GM19467 (cell line): ENCODE data around the gene RAB30.

Experiments
- ATAC-seq: cut with Tn5 transposase; IDR thresholded peaks from one replicate; pipeline ENCODE4 v1.9.1; 2021; ENCODE audit warnings: mild to moderate bottlenecking, moderate library complexity; ENCODE audit not compliant: unreplicated experiment

RAB30 gene

DNA sequence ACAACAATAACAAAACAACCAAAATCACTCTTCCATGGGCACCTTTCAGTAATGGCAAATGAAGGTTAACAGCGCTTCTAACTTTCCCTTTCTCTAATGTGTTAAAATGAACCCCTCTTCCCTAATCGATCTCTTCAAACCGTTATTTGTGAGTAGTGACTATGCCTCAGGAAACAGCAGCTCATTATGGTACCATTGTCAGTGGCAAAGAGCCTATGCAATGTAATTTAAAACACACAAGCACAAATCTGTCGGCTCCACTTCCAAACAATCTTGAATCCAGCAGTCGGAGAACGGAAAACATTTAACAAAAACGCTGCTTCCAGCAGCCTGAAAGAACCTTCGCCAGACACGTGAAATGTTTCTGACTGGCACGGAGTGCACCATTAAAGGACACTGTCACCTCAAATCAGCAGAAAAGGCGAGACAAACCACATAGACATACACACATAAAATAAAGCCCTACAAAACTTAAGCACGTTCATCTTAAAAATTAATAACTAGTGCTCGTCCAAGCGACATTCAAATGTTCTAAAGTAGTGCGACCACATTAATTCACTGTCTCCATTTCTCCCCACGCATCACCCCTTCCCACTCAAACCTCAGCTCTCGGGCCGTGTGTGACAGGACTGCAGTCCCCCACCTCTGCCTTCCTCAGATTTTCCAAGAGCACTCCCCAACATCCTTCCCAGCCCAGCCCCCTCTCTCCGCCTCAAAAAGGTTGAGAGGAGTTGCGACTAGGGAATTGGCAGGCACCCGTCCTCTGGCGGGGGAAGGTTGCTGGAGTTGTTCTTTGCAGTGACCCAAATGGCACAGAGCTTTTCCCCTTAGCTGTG is 748 bp downstream of the RAB30 start:
- ATAC-seq, result no peak

DNA sequence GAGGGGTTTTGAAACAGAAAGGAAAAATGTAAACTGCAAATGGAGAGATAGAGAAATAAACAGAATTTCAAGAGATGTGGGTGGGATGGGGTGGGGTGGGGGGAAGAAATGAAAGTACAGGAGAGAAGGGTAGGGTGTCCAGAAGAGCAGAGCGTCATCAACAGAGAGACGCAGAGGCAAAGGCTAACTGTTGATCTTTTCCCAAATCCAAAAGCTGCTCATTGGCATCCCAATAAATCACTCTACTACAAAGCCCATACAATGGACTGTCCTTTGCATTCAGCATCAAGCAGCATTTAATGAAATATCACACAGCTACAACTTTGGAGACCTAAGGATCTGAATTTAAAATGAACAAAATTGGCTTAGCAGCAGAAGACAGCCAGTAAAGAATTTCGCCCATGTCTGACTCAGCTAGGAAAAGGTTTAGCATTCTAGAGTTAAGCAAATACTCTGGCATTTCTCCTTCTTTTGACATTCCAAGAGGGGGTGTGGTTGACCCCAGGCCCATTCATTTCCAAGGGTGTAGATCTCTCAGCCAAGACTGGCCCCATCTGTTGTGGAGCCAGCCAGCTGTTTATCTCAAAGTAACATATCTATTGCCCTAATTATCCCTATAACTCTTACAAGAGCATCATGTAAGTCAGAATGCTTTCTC is 1.5 kb downstream of the RAB30 start:
- no peak for ATAC-seq

DNA sequence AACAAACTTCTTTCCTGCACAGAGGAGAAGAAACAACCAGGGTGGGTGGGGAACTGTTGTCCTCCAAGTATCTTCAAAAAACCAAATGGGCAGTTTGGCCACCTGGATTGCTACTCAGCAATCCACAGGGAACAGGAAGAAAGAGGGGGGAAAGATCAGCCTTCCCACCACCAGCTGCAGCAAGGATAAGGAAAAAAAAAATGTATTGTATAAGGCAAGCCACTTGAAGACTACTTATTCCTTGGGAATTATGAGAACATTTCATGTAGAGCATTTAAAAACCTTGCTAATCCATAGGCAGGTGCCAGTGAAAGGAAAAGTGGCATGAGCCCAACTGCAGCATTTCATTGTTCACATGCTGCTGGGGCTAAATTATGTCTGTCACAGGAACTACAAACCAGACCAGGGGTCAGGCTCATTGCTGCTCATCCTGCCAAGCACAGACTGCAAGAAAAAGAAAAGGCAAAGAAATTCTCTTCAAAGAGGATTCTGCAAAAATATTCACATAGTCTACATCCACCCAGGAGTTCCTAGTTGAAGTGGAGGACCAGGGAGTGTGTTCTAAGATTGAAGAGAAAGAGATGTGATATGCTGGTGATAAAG is 2.2 kb downstream of the RAB30 start:
- ATAC-seq, result no peak

DNA sequence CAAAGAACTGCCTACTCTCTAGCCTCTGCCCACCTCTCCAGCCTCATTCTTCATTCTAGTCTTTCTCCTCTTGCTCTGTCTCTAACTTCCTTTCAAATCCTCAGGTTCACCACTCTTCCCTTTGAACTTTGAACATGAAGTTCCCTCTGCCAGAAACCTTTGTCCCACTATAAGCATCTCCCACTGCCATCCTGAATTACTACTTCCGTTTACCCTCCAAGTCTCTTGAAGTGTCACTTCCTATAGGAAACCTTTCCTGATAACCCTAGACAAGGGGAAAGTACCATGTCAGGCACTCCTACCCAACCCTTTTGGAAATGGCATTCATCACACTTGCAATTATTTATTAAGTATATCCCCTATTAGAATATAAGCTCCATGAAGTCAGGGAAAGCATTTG is 3.1 kb downstream of the RAB30 start:
- ATAC-seq, result no peak

DNA sequence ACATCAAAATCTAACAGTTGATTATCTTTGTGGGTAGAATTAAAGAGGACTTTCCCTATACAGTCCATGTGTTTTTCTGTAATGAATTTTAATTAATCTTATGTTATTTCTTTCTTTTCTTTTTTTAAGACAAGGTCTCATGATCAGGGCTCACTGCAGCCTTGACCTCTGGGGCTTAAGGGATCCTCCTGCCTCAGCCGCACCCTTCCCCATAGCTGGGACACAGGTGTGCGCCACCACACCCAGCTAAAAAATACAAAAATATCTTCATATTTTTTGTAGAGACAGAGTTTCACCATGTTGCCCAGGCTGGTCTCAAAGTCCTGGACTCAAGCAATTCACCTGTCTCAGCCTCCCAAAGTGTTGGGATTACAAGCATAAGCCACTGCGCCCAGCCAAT is 7.7 kb downstream of the RAB30 start:
- no peak for ATAC-seq

DNA sequence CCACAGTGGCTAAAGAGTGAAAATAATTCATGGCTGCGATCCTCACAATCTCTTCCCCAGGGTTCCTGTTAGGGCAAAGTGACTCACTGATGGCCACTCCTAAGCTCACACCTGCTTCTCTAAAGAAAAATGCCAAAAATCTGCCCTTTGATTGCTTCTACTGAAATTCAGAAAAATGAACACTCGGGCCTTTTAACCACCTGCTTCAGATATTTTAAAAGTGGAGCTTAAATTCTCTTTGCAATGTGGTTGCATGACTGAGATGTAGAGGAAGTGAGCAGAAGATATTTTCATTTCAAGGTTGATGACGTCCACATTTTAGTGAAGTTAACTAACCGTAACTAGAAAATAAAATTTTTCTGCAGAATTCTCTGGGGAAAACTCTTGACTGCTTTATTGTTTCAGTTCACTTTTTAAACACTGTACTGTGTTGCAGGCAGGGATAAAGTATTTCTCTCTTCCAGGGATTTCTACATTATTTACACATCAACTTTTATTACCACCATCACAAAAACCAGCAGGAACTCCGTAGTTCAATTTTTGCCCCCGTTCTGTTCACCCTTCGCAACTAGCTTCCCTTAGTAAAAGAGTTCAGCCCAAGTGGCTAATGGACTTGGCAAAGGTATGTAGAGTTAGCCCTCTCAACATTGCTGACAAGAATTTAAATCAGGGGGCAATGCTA is 8.5 kb downstream of the RAB30 start:
- ATAC-seq, result peak; percentile 58

DNA sequence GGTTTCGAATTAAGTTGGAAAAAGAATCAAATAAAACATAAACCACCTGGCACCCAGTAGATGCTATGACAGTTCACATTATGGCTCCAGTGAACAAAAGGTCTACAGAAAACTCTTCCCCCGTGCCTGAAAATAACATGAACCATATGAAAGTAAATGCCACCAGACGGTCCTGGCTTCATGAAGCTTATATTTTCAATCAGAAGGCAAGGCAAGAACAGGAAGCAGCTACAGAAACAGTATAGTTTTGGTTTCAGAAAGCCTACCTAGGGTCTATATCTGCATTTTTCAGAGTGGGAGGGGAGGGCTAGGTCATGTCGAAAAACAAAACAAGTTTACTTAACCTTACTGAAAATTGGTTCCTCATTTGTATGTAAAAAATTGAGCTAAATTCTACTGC is 9.8 kb downstream of the RAB30 start:
- ATAC-seq, result peak; percentile 65

DNA sequence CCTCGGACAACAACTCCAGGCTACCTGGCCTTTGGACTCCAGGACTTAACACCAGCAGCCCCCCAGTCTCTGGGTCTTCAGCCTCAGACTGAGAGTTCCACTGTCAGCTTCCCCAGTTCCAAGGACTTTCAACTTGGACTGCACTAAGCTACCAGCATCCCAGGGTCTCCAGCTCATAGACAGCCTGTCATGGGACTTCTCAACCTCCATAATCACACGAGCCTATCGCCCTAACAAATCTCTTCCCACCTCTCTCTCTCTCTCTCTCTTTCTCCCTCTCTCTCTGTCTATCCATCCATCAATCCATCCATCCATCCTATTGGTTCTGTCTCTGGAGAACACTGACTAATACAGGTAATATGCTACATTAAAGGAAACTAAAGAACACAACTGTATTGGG is 10.7 kb downstream of the RAB30 start:
- no peak for ATAC-seq

DNA sequence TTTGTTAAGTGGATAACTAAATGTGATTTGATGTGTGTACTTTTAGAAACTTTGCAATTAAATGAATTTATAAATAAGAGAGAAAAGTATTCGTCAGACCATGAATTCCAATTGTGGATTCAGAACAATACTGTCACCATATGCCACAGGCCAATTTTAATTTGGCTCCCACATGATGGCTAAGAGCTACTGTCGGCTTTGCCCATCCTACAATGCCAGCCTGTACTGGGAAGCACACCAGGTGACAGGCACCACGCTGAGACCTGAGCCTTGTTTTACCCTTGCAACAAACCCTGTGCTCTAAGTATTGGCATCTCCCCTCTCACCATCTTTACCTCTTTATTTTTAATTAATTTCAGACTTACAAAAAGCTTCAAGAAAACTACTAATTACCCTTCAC is 14.0 kb downstream of the RAB30 start:
- ATAC-seq, result no peak

DNA sequence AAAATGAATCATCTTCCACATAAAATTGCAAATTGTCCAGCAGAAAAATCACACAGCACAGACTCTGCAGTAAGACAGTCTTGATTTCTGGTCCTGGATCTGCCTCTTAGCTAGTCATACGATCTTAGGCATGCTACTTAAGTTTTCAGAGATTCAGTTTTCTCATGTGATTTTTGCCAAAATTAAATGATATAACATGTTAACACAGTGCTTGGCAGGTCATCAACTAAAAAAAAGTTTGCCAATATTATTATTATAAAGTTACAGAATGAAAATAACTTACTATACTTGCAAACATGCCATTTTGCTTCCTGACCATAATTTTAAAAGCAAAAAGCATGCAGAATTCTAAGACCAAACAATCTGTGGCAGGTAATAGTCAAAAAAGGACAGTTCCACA is 15.1 kb downstream of the RAB30 start:
- ATAC-seq, result no peak

DNA sequence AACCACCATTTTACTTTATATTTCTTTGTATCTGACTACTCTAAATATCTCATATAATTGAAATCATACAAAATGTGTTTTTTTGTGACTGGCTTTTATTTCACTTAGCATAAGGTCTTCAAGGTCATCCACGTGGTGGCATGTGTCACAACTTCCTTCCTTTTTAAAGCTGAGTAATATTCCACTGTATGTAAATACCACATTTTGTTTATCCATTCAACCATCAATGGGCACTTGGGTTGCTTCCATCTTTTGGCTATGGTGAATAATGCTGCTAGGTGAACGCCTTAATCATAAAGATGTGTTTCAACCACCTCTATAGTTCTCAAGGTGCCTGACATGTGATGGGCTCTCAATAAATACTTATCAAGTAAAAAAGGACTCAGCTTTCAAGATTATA is 15.5 kb downstream of the RAB30 start:
- ATAC-seq, result no peak

DNA sequence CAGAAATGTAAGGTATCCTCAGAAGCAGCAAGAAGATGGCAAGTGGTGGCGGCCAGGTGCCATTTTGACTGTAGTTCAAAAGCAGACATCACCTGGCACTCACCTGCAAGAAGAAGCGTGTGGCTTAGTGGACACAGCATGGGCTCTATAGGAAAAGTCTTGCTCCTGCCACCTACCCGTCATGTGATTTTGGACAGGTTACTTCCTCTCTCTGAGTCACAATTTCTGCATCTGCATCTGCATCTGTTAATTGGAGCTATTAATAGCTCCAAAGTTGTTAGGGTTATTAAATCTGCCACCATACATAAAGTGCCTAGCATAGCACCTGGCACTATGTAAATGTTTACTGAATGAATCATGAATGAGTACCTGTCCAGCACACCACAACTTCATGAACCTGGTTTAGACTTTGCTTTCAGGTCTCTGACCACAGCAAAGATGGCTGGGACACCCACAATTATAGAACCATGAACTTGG is 16.8 kb downstream of the RAB30 start:
- peak; percentile 60 for ATAC-seq

DNA sequence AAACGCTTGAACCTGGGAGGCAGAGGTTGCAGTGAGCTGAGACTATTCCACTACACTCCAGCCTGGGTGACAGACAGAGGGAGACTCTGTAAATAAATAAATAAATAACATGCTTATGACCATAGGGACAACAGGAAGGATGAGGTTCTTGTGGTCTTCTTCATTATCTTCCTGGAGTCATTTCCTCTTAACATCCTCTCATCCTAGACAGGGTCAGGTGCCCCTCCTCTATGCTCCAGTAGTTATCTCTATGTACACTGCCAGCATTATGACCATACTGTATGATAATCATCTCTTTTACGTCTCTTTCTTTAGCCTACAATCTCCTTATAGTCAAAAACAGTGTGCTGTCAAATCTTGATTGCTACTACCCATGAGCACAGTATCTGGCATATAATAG is 17.7 kb downstream of the RAB30 start:
- ATAC-seq, result peak; percentile 79

DNA sequence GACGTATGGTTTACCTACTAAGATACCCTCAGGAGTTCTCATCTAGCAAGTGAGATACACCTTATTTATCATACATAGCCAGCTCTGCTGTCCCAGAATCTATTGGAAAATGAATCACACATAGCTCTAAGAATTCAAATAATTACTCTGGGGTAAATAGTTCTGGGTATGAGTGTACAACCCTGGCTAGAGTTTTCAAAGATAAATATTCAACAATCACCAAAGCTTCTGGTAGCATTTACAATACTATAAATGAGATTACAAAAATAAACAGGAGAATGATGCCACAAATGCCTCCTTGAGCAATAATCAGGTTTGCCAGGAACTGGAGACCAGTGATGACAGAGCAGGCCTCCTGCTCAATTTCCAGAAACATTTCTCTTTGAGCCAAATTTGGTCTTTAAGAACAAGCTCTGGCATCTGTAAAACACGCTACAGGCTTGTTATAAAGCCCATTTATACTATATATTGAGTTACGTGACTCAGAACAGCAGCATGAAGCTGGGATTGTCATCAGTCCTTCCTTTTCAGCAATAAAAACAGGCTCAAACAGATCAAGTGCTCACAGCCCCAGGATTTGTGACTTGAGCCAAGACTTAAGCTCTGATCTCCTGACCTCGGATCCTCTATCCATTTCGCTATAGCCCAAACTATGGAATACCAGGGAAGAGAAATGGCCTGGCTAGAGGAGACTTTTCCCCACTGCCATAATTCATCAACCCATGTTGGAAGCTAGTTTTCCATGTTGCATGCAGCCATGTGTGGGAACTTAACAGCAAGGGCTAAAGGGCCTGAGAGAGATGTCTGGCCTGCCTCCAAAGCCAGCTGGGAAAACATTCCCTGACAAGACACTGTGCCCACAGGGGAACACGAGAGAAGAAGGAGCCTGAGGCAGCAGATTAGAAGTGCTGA is 19.7 kb downstream of the RAB30 start:
- ATAC-seq, result no peak

DNA sequence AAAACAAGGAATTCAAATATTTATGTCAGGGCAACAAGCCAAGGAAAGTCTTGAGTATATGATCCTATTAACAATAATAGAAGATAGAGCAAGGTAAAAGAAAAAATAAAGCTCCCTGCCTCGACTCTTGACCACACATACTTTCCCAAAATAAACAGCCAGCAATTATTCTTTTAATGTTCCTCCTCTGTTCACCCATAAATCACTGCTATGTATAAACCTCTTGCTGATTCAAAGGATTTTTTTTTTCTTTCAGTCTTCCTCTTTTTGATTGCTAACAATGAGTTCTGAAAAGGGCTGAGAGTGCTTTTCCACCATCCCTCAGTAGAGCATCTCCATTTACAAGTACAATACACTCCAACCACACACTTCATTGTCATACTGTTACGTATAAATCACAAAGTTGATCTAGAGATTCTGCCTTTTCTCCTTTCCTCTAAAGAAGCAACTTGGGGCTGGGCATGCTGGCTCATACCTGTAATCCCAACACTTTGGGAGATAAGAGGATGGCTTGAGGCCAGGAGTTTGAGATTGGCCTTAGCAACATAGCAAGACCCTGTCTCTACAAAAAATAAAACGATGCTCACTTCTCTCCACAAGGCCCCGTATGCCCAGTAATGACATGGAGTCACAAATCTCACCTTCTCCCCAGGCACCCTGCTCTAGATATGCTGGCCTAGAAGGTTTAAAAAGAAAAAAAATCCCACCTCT is 24.0 kb downstream of the RAB30 start:
- ATAC-seq, result no peak

DNA sequence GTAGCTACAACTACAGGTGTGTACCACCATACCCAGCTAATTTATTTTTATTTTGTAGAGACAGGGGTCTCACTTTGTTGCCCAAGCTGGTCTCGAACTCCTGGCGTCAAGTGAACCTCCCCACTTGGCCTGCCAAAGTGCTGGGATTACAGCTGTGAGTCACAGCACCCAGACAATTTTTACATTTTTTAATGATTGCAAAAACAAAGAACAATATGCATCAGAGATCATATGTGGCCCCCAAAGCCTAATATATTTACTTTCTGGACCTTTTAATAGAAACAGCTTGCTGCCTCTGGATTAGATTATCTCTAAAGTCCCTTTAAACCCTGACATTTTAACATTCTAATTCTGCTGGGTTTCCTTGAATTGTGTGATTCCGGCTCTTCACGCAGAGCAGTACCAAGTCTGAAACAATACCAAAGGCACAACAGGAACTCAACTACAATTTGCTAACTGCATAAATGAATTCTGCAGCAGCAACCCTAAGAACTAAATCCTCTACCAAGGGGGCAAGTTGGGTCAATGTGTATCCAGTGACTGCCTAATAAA is 25.0 kb downstream of the RAB30 start:
- no peak for ATAC-seq

DNA sequence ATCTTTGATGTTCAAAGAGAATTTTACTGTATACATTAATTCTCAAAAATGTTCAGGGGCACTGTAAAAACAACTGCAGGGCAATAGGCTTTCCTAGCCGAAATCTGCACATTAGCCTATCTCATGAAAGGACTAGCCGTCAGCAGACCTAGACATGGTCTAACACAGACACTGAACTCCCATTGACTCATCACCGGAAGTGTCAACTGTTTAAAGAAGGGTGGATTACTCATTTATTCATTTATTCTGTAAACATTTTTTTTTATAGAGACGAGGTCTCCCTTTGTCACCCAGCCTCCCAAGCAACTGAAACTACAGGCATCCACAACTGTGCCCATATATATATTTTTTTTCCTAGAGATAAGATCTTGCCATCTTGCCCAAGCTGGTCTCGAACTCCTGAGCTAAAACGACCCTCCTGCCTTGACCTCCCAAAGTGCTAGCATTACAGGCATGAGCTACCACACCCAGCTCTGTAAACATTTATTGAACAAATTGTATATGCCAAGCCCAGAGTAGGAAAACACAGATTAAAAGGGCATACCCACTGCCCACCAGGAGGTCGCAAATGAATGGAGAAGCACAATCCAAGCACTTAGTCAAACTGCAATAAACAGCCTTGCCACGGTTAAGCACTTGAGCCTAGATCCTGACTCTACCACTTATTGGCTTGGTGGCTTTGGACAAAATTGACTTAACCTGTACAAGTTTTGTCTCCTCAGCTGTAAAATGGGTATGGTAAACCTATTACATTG is 26.6 kb downstream of the RAB30 start:
- ATAC-seq, result peak; percentile 84

DNA sequence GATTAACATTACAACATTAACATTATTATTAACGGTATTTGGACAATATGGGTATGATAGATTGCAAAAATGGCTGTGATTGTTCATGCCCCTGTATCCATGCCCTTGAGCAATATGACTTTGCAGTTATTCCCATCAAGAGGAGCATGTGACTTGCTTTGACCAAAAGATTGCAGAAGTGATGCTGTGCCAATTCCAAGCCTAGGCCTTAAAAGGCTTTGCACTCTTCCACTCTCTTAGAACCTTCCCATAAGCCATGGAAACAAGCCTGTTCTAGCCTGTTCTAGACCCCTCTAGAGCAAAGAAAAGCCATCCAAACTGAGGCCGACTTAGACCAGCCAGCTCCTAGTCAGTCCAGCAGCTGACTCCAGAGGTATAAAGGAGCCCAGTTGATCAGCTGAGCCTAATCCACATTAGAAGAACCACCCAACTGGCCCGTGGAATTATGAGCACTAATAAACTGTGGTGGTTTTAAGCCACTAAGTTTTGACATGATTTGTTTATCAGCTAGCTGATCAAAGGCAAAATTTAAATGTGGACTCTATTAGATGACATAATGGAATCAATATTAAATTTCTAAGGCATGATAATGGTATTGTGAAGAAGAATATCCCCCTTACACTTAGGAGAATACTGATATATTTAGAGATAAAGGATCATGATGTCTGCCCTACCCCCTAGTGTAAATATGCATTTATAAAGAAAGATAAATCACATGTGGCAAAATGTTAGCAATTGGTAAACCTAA is 28.6 kb downstream of the RAB30 start:
- ATAC-seq, result no peak
